AG09319 (cell line): ENCODE measurements around the gene SLC6A11.

Experiments
- DNase-seq: peaks from one replicate; pipeline ENCODE4 v3.0.0-alpha.2; 2010; ENCODE audit warnings: low read depth; ENCODE audit errors: extremely low read depth
- TF ChIP-seq, protein P1 (sequence below): IDR thresholded peaks from 2 replicates; pipeline ENCODE4 v1.5.1; 2011; ENCODE audit warnings: low read depth, mild to moderate bottlenecking, inconsistent platforms, low read length, moderate library complexity

The SLC6A11 gene

DNA sequence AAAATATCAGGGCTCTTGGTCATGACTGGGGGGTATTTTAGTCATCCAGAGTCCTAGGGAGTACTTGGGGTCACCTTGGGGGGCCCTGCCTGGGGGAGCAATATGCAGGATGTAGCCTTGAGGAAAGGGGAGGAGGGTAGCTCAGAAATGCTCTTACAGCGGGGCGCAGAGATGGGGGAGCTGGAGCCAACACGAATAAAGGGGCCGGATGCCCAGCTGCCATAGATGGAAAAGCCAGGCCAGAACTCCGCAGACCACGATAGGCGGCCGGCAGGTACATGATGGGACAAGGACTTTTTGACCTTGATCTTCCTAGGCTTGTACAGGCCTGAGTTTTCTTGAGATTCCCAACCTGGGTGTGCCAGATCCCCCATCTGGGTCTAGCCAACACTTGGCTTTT is 128.8 kb downstream of the SLC6A11 start:
- TF ChIP-seq, protein P1, sequence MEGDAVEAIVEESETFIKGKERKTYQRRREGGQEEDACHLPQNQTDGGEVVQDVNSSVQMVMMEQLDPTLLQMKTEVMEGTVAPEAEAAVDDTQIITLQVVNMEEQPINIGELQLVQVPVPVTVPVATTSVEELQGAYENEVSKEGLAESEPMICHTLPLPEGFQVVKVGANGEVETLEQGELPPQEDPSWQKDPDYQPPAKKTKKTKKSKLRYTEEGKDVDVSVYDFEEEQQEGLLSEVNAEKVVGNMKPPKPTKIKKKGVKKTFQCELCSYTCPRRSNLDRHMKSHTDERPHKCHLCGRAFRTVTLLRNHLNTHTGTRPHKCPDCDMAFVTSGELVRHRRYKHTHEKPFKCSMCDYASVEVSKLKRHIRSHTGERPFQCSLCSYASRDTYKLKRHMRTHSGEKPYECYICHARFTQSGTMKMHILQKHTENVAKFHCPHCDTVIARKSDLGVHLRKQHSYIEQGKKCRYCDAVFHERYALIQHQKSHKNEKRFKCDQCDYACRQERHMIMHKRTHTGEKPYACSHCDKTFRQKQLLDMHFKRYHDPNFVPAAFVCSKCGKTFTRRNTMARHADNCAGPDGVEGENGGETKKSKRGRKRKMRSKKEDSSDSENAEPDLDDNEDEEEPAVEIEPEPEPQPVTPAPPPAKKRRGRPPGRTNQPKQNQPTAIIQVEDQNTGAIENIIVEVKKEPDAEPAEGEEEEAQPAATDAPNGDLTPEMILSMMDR = no peak
- DNase-seq = no peak

DNA sequence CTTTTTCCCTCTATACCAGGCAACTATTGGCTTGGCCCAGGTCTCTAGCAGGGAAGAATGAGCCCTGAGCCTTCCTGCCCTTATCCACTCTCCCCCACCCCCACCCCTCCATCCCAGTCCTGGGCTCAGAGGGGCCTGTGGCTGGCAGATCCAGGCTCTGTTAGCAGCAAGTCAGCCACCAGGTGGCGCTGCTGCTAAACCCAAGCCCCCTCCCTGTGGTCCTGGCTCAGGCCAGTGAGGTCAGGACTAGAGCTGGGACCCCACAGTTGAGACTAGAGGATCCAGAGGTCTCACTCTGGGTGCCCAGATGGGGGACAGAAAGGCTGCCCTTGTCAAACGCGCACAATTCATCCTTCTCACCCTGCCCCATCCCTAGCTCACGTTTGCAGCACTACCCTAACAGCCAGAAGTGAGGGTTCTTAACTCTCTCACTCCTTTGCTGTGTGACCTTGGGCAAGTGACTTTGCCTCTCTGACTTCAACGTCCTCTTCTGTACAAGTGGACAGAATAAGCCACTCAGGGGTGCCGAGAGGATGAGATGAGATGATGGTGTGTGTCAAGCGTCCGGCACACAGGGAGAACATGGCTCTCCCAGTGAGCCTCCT is 129.8 kb downstream of the SLC6A11 start:
- TF ChIP-seq, protein P1 = peak; percentile 74
- peak; percentile 4 for DNase-seq

DNA sequence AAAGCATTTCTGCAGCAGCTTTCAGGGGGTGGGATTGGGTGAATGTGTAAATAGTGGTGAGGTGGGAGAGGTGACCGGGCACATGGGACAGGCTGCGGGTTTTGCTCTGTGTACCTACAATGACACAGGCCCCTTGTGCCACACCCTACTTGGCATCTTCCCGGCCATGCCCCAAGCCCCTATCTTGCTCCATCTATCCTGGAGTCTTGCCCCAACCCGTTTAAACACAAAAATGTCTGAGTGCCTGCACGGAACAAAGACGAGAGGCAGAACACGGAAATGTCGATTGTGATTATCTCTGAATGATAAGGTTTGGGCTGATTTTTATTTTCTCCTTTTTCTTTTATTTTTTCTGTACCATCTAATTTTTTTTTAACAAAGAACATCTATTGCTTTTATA is 130.5 kb downstream of the SLC6A11 start:
- DNase-seq = no peak
- TF ChIP-seq, protein P1 = no peak

DNA sequence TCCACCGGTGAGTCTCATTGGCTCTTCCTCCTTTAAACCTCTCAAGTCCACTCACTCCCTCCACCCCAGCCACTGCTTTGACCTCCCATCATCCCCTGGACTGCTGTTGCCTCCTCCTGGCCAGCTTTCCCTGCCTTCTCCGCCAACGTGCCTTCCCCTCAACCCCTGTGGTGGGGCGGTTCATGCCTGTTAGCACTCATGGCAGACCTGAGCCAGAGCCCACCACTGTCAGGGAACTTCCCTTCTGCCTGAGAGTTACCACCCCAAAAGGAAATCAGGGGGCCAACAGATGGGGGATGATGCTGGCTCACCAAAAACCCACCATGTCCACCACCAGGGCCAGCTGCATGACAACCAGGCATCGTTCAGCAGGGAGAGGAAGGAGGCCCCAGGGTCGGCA is 132.3 kb downstream of the SLC6A11 start:
- DNase-seq = no peak
- TF ChIP-seq, protein P1 = no peak

DNA sequence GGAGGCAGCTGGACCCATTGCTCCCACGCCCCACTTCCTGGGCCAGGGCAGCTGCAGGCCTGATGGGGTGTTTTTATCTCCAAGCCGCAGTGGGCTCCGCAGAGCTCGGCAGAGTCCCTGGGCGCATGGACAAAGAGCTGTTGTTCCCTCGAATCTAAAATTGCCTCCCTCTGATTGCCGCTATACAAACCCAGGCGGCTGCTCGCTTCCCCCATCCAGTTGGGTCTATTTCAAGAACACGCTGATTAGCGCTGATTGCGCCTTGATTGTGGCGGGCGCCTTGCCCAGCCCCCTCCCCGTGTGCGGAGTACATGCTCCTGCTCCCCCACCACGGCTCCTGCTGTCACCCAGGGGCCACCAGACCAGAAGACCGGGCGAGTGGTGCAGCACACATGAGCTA is 133.2 kb downstream of the SLC6A11 start:
- TF ChIP-seq, protein P1 = no peak
- DNase-seq = no peak

DNA sequence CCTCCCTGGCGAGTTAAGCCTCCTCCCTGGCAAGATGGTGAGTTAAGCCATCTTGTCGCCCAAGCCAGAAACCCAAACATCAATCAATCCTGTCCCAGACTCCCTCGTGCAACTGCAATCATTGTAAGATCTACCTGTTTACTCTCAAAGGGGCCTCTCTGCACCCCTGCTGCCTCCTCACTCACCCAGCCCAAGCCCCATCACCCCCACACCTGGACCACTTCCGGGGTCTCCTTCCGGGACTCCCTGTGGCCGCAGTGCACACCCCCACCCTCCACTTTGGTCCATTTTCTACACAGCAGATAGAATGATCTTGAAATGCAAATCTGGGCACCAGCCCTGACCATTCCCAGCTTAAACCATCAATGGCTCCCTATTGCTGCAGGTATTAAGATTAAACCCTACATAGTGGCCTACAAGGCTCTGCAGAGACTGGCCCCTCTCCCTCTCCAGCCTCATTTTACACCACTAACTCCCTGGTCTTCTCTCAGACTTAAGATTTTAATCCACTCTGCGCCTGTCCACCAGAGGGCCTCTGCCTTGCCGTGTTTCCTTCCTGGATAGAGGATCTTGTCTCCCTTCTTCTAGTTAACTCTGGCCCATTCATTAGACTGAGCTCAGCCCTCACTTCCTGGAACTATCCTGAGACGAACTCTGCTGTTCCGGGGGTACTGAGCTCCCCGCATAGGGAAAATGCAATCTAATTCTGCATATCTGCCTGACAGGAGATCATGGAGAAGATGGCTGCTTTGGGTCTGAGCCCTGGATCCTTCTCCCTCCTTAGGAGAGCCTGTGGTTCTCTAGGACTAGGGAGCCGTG is 134.7 kb downstream of the SLC6A11 start:
- peak; percentile 7 for DNase-seq
- TF ChIP-seq, protein P1 = peak; percentile 63

DNA sequence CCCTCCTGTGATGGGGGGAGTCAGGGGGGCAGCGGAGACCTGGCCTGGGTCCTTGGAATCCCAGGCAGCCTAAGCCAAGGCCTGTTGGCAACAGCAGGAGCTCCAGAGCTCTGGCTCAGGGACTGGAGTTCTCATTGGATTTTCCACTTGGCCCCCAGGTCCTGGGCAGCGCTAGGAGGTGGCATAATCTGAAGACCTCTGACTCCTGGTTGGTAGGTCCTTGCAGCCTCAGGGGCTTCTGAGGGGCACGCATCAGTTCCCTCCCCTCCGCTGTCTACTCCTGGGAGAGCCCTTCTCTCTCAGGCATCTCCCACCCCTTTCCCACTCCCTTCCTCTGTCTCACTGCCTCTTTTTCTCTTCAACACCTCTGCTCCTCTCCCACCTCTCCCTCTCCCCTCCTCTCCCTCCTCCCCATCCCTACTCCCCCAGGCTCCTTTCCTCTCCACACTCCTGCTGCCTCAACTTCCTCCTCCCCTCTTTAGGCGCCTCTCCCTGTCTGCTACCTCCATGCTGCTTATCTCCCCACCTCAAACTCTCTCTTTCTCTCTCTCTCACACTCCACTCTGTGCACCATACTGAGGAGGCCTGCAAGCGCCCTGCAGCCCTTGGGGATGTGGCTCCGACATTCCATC is 135.4 kb downstream of the SLC6A11 start:
- DNase-seq = no peak
- TF ChIP-seq, protein P1 = no peak
